ENCODE measurements around the gene MRPL27.

MRPL27 gene

GRCh38 chr17:50360486-50361115 is 12.4 kb downstream of the MRPL27 start:
- TF ChIP-seq Cebpa-rat (IDR thresholded peaks at IDR 0.05) = no peak
- Histone ChIP-seq H3K36me3 (peaks cover 63 to 83% (median 71%) of the 10 kb centered on the region in 11 experiments), H3K27ac (no peak overlapping the region), H3K27me3 (no peaks in the 10 kb centered on the region), H3K4me3 (no peak overlapping the region), H3K4me2 (no peak overlapping the region), H3K9me3 (replicated peaks in 1 of 11) (no peaks in the 10 kb centered on the region), H3K4me1 (peaks cover 6 to 23% (median 14%) of the 10 kb centered on the region in 10 experiments), H3K9ac (no peak overlapping the region; a peak in 1 of 22 replicates), H4K20me1 (peaks cover 8 to 97% (median 68%) of the 10 kb centered on the region in 11 experiments; a peak in 20 of 22 replicates)

- Histone ChIP-seq H3K9me3 (replicated peaks in 1 of 11) (no peaks in the 10 kb centered on the region), H3K36me3 (peaks cover 63 to 83% (median 74%) of the 10 kb centered on the region in 11 experiments)
These were observed 13.0 kb downstream of the MRPL27 start for GRCh38 chr17:50359998-50360461.

GRCh38 chr17:50359005-50359699 is 13.8 kb downstream of the MRPL27 start:
- H3K27ac ChIP-seq = no peak overlapping the region
- H3K27me3 ChIP-seq = no peaks in the 10 kb centered on the region
- H3K4me2 ChIP-seq = no peak overlapping the region
- H3K9ac ChIP-seq = no peak overlapping the region
- peaks cover 6 to 17% (median 7%) of the 10 kb centered on the region in 10 experiments; a peak in 19 of 20 replicates for H3K4me1 ChIP-seq
- no peak for TF ChIP-seq Cebpa-rat (IDR thresholded peaks at IDR 0.05)
- H3K36me3 ChIP-seq = peaks cover 69 to 83% (median 76%) of the 10 kb centered on the region in 11 experiments
- H3K4me3 ChIP-seq = no peak overlapping the region
- no peaks in the 10 kb centered on the region for H3K9me3 ChIP-seq (replicated peaks in 1 of 11)
- peaks cover 3 to 97% (median 66%) of the 10 kb centered on the region in 11 experiments; a peak in 20 of 22 replicates for H4K20me1 ChIP-seq

More at GRCh38 chr17:50359998-50360461, 13.0 kb downstream of the MRPL27 start:
- no peak overlapping the region for H3K4me2 ChIP-seq
- peaks cover 3 to 97% (median 66%) of the 10 kb centered on the region in 11 experiments; a peak in 20 of 22 replicates for H4K20me1 ChIP-seq
- TF ChIP-seq Cebpa-rat (IDR thresholded peaks at IDR 0.05) = no peak
- H3K9ac ChIP-seq = no peak overlapping the region
- peaks cover 6 to 17% (median 9%) of the 10 kb centered on the region in 10 experiments for H3K4me1 ChIP-seq
- no peak overlapping the region for H3K27ac ChIP-seq
- no peak overlapping the region for H3K4me3 ChIP-seq
- H3K27me3 ChIP-seq = no peaks in the 10 kb centered on the region

DNA sequence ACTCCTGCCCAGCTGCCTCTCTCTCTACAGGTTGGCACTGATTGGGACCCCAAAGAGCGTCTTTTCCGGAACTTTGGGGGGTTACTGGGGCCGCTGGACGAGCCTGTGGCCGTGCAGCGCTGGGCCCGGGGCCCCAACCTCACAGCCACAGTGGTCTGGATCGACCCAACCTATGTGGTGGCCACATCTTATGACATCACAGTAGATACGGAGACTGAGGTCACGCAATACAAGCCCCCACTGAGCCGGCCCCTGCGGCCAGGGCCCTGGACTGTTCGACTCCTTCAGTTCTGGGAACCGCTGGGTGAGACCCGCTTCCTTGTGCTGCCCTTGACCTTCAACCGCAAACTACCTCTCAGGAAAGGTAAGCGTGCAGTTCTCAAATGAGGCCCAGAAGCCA is 14.8 kb downstream of the MRPL27 start:
- TF ChIP-seq Cebpa-rat (IDR thresholded peaks at IDR 0.05) = no peak
- H3K9me3 ChIP-seq (replicated peaks in 1 of 11) = no peaks in the 10 kb centered on the region
- H3K4me2 ChIP-seq = no peak overlapping the region
- no peak overlapping the region for H3K4me3 ChIP-seq
- no peaks in the 10 kb centered on the region for H3K27me3 ChIP-seq
- H3K27ac ChIP-seq = no peak overlapping the region
- no peak overlapping the region for H3K9ac ChIP-seq
- peaks cover 3 to 97% (median 61%) of the 10 kb centered on the region in 11 experiments; a peak in 20 of 22 replicates for H4K20me1 ChIP-seq
- peaks cover 78 to 89% (median 84%) of the 10 kb centered on the region in 11 experiments for H3K36me3 ChIP-seq
- H3K4me1 ChIP-seq = peaks cover 6 to 17% (median 7%) of the 10 kb centered on the region in 10 experiments; a peak in 19 of 20 replicates

DNA sequence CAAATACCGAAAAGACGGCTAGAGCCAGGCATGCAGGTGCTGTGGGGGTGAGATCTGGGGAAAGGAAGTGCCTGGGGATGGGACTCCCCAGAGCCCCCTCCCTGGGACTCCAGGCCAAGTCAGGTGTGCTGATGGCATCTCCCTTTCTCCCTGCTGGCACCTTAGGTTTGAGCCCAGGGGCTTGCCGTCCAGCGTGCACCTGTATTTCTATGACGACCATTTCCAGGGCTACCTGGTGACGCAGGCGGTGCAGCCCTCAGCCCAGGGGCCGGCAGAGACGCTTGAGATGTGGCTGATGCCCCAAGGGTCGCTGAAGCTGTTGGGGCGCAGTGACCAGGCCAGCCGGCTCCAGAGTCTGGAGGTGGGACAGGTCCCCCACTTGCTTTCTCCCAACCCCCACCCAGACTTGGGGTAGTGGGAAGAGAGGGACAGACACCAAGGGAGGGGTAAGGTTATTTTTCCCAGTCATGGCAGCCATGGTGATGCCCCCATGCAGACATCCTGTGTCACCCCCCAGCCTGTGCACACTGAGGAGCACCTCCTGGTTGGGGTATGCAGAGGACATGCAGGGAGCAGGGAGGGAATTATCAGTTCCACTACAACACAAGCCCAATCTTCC is 16.0 kb downstream of the MRPL27 start:
- Histone ChIP-seq H3K9me3 (replicated peaks in 1 of 11) (no peaks in the 10 kb centered on the region), H3K36me3 (peaks cover 80 to 99% (median 94%) of the 10 kb centered on the region in 11 experiments)
- TF ChIP-seq Cebpa-rat (IDR thresholded peaks at IDR 0.05) = no peak

DNA sequence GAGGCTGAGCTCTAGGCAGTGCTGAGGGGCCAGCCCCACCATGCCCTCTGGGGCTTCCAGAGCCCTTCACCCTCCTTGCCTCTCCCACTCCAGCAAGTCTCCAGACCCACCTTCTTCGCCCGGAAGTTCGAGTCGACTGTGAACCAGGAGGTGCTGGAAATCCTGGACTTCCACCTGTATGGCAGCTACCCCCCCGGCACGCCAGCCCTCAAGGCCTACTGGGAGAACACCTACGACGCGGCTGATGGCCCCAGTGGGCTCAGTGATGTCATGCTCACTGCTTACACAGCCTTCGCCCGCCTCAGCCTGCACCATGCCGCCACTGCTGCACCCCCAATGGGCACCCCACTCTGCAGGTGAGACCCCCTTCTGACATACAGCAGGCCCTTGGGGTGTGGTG is 16.6 kb downstream of the MRPL27 start:
- TF ChIP-seq Cebpa-rat (IDR thresholded peaks at IDR 0.05) = no peak
- Histone ChIP-seq H3K9me3 (replicated peaks in 1 of 11) (no peaks in the 10 kb centered on the region), H3K9ac (no peak overlapping the region), H3K27ac (no peak overlapping the region), H3K27me3 (no peaks in the 10 kb centered on the region), H3K36me3 (peaks cover 77 to 99% (median 94%) of the 10 kb centered on the region in 11 experiments), H3K4me2 (no peak overlapping the region), H3K4me1 (peaks cover 0 to 10% (median 0%) of the 10 kb centered on the region in 10 experiments; a peak in 8 of 20 replicates), H4K20me1 (peaks cover 14 to 100% (median 72%) of the 10 kb centered on the region in 11 experiments; a peak in 21 of 22 replicates), H3K4me3 (no peak overlapping the region)

More for the DNA sequence above, 16.0 kb downstream of the MRPL27 start:
- Histone ChIP-seq H3K27me3 (no peaks in the 10 kb centered on the region), H3K4me3 (no peak overlapping the region), H3K4me1 (peaks cover 0 to 10% (median under 1%) of the 10 kb centered on the region in 10 experiments; a peak in 9 of 20 replicates), H3K4me2 (no peak overlapping the region), H3K27ac (no peak overlapping the region), H4K20me1 (peaks cover 11 to 99% (median 72%) of the 10 kb centered on the region in 11 experiments; a peak in 20 of 22 replicates), H3K9ac (no peak overlapping the region)

- Histone ChIP-seq H3K4me1 (peaks cover 0 to 10% (median 0%) of the 10 kb centered on the region in 10 experiments; a peak in 8 of 20 replicates), H3K9me3 (replicated peaks in 1 of 11) (no peaks in the 10 kb centered on the region), H3K9ac (no peak overlapping the region), H3K4me3 (no peak overlapping the region), H4K20me1 (peaks cover 14 to 100% (median 72%) of the 10 kb centered on the region in 11 experiments; a peak in 20 of 22 replicates), H3K36me3 (peaks cover 72 to 95% (median 90%) of the 10 kb centered on the region in 11 experiments), H3K27ac (no peak overlapping the region), H3K27me3 (no peaks in the 10 kb centered on the region), H3K4me2 (no peak overlapping the region)
- no peak for TF ChIP-seq Cebpa-rat (IDR thresholded peaks at IDR 0.05)
These were observed 17.2 kb downstream of the MRPL27 start for GRCh38 chr17:50355701-50356341.

DNA sequence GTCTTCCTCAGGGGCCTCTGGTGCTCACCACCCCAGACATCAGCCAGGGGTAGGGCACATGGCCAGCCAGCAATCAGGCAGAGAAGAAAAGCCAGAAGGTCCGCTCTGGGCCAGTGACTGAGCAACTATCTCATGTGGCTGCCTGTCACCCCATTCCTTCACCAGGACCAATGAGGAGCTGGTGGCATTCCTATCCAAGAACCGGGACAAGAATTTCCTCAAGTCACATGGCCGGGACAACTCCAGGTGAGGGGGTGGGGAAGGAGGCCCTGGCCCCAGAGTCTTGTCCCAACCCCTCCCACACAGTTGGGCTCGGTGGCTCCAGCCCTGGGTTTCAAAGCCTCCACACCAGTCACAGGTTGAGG is 17.7 kb downstream of the MRPL27 start:
- TF ChIP-seq Cebpa-rat (IDR thresholded peaks at IDR 0.05) = no peak
- Histone ChIP-seq H4K20me1 (peaks cover 14 to 100% (median 72%) of the 10 kb centered on the region in 11 experiments; a peak in 20 of 22 replicates), H3K9ac (no peak overlapping the region), H3K27ac (no peak overlapping the region), H3K4me3 (no peak overlapping the region), H3K4me2 (no peak overlapping the region), H3K4me1 (peaks cover 0 to 10% (median 0%) of the 10 kb centered on the region in 10 experiments; a peak in 8 of 20 replicates), H3K27me3 (no peaks in the 10 kb centered on the region), H3K9me3 (replicated peaks in 1 of 11) (no peaks in the 10 kb centered on the region), H3K36me3 (peaks cover 68 to 90% (median 86%) of the 10 kb centered on the region in 11 experiments)

All from BLaER1 treated with 17β-estradiol and CSF1 and Interleukin-3, amounts not matched to agents 10 nM and 100 nM (cell line).